Measurements from ENCODE around the gene POLDIP3. TPM values are rescaled to one million over a fixed set of nuclear protein-coding genes. Genes with fewer than 3 reads are reported as not detected.

The POLDIP3 gene
- total RNA-seq, 6 experiments from 2014 or later = 54.2 to 63.7 (median 58.1) TPM

DNA sequence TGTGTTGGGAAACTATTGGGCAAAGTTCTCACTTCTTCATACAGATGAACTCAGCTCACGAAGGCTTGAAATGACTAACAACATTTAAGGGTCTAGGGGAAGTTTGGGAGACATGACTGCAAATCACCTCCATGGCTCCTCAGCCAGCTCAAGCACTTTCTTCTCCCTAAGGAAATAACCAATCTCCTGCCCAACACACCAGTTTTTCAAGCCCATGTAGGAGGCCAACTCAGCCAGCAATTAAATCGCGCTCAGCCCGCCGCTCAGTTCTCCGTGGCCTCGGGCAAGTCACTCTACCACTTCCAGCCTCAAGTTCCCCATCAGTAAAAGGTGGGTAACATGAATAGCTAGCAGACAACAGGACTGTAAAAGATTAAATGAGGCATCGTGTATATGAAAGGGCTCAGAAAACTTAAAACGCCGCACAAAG, 796 bp downstream of the POLDIP3 start:
- Mint-ChIP-seq H3K9me3 (peaks cover 10% of the 10 kb centered on the region), H3K27ac (peak overlapping the region; percentile 100), H3K4me3 (peak overlapping the region; percentile 97), H3K27me3 (ENCODE audit: insufficient read depth) (peaks cover 25% of the 10 kb centered on the region), H3K4me1 (ENCODE audit: low read depth) (peaks cover 64% of the 10 kb centered on the region), H3K36me3 (ENCODE audit: low read depth) (peaks cover 17% of the 10 kb centered on the region)
- DNase-seq = no peak
- TF ChIP-seq, protein P1, sequence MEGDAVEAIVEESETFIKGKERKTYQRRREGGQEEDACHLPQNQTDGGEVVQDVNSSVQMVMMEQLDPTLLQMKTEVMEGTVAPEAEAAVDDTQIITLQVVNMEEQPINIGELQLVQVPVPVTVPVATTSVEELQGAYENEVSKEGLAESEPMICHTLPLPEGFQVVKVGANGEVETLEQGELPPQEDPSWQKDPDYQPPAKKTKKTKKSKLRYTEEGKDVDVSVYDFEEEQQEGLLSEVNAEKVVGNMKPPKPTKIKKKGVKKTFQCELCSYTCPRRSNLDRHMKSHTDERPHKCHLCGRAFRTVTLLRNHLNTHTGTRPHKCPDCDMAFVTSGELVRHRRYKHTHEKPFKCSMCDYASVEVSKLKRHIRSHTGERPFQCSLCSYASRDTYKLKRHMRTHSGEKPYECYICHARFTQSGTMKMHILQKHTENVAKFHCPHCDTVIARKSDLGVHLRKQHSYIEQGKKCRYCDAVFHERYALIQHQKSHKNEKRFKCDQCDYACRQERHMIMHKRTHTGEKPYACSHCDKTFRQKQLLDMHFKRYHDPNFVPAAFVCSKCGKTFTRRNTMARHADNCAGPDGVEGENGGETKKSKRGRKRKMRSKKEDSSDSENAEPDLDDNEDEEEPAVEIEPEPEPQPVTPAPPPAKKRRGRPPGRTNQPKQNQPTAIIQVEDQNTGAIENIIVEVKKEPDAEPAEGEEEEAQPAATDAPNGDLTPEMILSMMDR (IDR thresholded peaks at IDR 0.05) = no peak

DNA sequence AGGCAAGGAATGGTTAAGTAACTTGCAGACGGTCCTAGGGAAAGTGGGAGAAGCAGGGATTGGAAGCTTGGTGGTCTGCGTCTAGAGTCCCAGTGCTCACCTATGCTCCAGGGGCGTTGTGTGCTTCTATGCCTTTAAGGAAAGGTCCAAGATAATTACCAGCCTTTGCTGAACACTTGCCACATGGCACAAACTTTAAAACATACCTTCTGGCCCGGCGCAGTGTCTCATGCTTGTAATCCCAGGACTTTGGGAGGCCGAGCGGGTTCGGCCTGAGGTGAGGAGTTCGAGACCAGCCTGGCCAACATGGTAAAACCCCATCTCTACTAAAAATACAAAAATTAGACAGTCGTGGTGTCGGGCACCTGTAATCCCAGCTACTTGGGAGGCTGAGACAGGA, 2.3 kb downstream of the POLDIP3 start:
- Mint-ChIP-seq H3K9me3 (peaks cover 10% of the 10 kb centered on the region), H3K4me3 (no peak overlapping the region; the same call in 1 of the 2 replicates), H3K27ac (peak overlapping the region; percentile 36; the same call in 1 of the 2 replicates), H3K27me3 (ENCODE audit: insufficient read depth) (peaks cover 19% of the 10 kb centered on the region), H3K36me3 (ENCODE audit: low read depth) (peaks cover 17% of the 10 kb centered on the region), H3K4me1 (ENCODE audit: low read depth) (peaks cover 66% of the 10 kb centered on the region)
- TF ChIP-seq, protein P1 (IDR thresholded peaks at IDR 0.05) = no peak
- DNase-seq = no peak

DNA sequence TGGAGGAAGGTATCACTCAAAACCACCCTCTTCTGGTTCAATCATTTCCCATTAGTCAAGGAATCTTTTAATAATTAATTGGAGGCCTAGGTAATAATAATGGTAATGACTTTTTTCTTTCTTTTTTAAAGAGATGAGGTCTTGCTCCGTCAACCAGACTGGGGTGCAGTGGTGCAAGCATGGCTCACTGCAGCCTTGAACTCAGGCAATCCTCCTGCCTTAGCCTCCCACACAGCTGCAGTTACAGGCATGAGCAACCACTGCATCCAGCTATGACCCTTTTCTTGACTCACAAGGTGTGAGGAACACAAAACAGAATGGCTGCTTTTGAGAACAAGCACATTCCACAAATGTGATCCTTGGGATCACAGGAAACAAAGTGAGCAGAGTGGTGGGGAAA, 3.6 kb downstream of the POLDIP3 start:
- peaks cover 10% of the 10 kb centered on the region for H3K9me3 Mint-ChIP-seq

DNA sequence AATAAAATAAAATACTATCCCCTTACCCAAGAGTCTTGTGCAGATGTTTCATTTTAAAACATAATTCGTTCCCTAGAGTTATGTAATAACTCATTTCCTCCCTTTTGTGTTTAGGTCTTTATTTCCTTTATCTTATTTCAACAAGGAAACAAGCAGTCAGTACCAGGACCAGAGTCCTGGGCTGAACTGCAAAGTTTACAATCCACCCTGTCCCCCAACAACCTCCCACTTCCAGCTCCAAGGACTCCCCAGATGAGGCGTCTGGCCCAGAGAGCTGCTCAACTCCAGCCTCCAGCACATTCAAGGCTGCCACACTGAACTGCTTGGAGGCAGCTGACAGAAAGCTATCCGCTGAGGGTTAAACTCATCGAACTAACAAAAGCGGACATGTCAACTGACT, 4.5 kb downstream of the POLDIP3 start:
- TF ChIP-seq, protein P1 (IDR thresholded peaks at IDR 0.05) = no peak
- Mint-ChIP-seq H3K27me3 (ENCODE audit: insufficient read depth) (peaks cover 10% of the 10 kb centered on the region), H3K27ac (no peak overlapping the region), H3K4me3 (no peak overlapping the region), H3K9me3 (peaks cover 4% of the 10 kb centered on the region), H3K4me1 (ENCODE audit: low read depth) (peaks cover 63% of the 10 kb centered on the region), H3K36me3 (ENCODE audit: low read depth) (peaks cover 22% of the 10 kb centered on the region)
- no peak for DNase-seq

More for the DNA sequence above, 3.6 kb downstream of the POLDIP3 start:
- Mint-ChIP-seq H3K36me3 (ENCODE audit: low read depth) (peaks cover 22% of the 10 kb centered on the region), H3K27ac (peak overlapping the region; percentile 42; the same call in 1 of the 2 replicates), H3K27me3 (ENCODE audit: insufficient read depth) (peaks cover 19% of the 10 kb centered on the region), H3K4me3 (no peak overlapping the region), H3K4me1 (ENCODE audit: low read depth) (peaks cover 67% of the 10 kb centered on the region)
- TF ChIP-seq, protein P1 (IDR thresholded peaks at IDR 0.05) = no peak
- DNase-seq = no peak

DNA sequence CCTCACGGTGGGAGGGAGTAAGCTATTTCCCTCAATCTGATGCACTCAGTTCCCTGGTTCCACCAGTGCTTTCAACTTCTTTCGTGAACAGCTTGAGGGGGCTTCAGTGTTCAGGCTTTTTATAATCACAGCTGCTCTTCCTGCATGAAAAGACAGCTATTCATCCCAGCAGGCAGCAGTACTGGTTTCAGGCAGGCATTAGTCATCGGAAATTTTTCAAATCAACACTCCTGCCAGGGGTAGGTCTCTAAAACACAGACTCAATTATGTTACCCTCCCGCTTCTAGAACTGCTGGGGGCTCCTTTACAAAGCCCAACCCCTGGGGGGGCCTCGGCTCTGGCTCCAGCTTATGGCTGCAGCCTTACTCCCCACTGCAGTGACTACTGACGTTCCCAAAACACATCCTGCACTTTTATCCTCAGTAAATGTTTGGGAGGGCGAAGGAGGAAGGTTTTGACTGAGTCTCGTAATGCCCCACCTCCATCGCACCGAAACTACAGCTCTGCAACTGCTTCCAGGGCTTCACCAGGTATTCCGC, 5.8 kb downstream of the POLDIP3 start:
- peak; percentile 33 for DNase-seq
- peak overlapping the region; percentile 53; the same call in 1 of the 2 replicates for H3K4me3 Mint-ChIP-seq
- TF ChIP-seq, protein P1 (IDR thresholded peaks at IDR 0.05) = no peak
- peaks cover 73% of the 10 kb centered on the region for H3K4me1 Mint-ChIP-seq (ENCODE audit: low read depth)
- peaks cover 20% of the 10 kb centered on the region for H3K36me3 Mint-ChIP-seq (ENCODE audit: low read depth)
- no peaks in the 10 kb centered on the region for H3K9me3 Mint-ChIP-seq
- peak overlapping the region; percentile 74 for H3K27ac Mint-ChIP-seq
- H3K27me3 Mint-ChIP-seq (ENCODE audit: insufficient read depth) = peaks cover 2% of the 10 kb centered on the region

All from HFFc6 (cell line).